ENCODE measurements around the gene GSK3A.

GRCh38 chr19:42203700-42204099, 38.7 kb downstream of the GSK3A start:
- TF ChIP-seq EZH2phosphoT487 (IDR thresholded peaks at IDR 0.05; ENCODE audit: low read depth, severe bottlenecking, unreplicated experiment) (no peak), EZH2 (IDR thresholded peaks at IDR 0.05; ENCODE audit: borderline replicate concordance) (no peak)
- TF ChIP-seq, protein P1, sequence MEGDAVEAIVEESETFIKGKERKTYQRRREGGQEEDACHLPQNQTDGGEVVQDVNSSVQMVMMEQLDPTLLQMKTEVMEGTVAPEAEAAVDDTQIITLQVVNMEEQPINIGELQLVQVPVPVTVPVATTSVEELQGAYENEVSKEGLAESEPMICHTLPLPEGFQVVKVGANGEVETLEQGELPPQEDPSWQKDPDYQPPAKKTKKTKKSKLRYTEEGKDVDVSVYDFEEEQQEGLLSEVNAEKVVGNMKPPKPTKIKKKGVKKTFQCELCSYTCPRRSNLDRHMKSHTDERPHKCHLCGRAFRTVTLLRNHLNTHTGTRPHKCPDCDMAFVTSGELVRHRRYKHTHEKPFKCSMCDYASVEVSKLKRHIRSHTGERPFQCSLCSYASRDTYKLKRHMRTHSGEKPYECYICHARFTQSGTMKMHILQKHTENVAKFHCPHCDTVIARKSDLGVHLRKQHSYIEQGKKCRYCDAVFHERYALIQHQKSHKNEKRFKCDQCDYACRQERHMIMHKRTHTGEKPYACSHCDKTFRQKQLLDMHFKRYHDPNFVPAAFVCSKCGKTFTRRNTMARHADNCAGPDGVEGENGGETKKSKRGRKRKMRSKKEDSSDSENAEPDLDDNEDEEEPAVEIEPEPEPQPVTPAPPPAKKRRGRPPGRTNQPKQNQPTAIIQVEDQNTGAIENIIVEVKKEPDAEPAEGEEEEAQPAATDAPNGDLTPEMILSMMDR (IDR thresholded peaks at IDR 0.05; ENCODE audit: poor library complexity): no peak
